GM23338 (cell line): ENCODE results near the gene TCP11X2. TPM values are rescaled to one million over a fixed set of nuclear protein-coding genes. Genes with fewer than 3 reads are reported as not detected.

Source experiments
- ATAC-seq: fragments of 200-7000 bp; cut with Tn5 transposase; 3 replicates; pipeline ENCODE4 v1.9.1; 2020
- DNase-seq: peaks from one replicate; pipeline ENCODE4 v3.0.0-alpha.2; 2015; ENCODE audit warnings: low spot score
- H2AFZ ChIP-seq: fragments of 200-600 bp; sonication (generic); 2 replicates; pipeline ENCODE4 v1.8.0; 2016; ENCODE audit warnings: antibody characterized with exemption, mild to moderate bottlenecking, moderate library complexity
- H3F3A ChIP-seq: fragments of 200-600 bp; sonication (generic); replicated peaks from 2 replicates; pipeline ENCODE4 v1.8.0; 2017; ENCODE audit warnings: antibody characterized with exemption, mixed run types, low read depth
- H3K27ac ChIP-seq: fragments of 200-600 bp; sonication (generic); 2 replicates; pipeline ENCODE4 v1.6.1; 2016; ENCODE audit warnings: low read depth
- H3K27me3 ChIP-seq: fragments of 200-600 bp; sonication (generic); 2 replicates; pipeline ENCODE4 v1.8.0; 2016; ENCODE audit warnings: mild to moderate bottlenecking, mixed run types, moderate library complexity; ENCODE audit not compliant: insufficient read depth
- H3K36me3 ChIP-seq: fragments of 200-600 bp; sonication (generic); 2 replicates; pipeline ENCODE4 v1.8.0; 2016; ENCODE audit warnings: mild to moderate bottlenecking; ENCODE audit not compliant: insufficient read depth
- H3K4me1 ChIP-seq: fragments of 200-600 bp; sonication (generic); 2 replicates; pipeline ENCODE4 v1.8.0; 2016; ENCODE audit warnings: mild to moderate bottlenecking, moderate library complexity; ENCODE audit not compliant: insufficient read depth
- H3K4me2 ChIP-seq: fragments of 200-600 bp; sonication (generic); 2 replicates; pipeline ENCODE4 v1.7.1; 2017; ENCODE audit warnings: mixed run types
- H3K4me3 ChIP-seq: fragments of 200-600 bp; sonication (generic); 2 replicates; pipeline ENCODE4 v1.6.1; 2016; ENCODE audit warnings: mixed run types
- H3K79me2 ChIP-seq: fragments of 200-600 bp; sonication (generic); replicated peaks from 2 replicates; pipeline ENCODE4 v1.8.0; 2017; ENCODE audit warnings: mild to moderate bottlenecking; ENCODE audit not compliant: insufficient read depth
- H3K9me2 ChIP-seq: fragments of 200-600 bp; sonication (generic); 2 replicates; pipeline ENCODE4 v1.8.0; 2017; ENCODE audit not compliant: insufficient read depth
- H4K20me1 ChIP-seq: fragments of 200-600 bp; sonication (generic); replicated peaks from 2 replicates; pipeline ENCODE4 v1.8.0; 2017; ENCODE audit warnings: mild to moderate bottlenecking; ENCODE audit not compliant: insufficient read depth
- H3K27ac Mint-ChIP-seq: 2 replicates; pipeline ENCODE4 v1.8.0; 2020; ENCODE audit warnings: inconsistent platforms, mild to moderate bottlenecking, moderate library complexity, mixed read lengths
- H3K27me3 Mint-ChIP-seq: 3 replicates; pipeline ENCODE4 v1.8.0; 2022; ENCODE audit warnings: low read depth, mild to moderate bottlenecking, moderate library complexity, mixed read lengths, inconsistent platforms; ENCODE audit not compliant: insufficient read depth, poor library complexity
- H3K36me3 Mint-ChIP-seq: 3 replicates; pipeline ENCODE4 v1.8.0; 2021; ENCODE audit warnings: low read depth, mild to moderate bottlenecking, inconsistent platforms, moderate library complexity, mixed read lengths
- H3K4me1 Mint-ChIP-seq: 3 replicates; pipeline ENCODE4 v1.8.0; 2020; ENCODE audit warnings: mild to moderate bottlenecking, inconsistent platforms, mixed read lengths
- H3K4me3 Mint-ChIP-seq: 3 replicates; pipeline ENCODE4 v1.8.0; 2021; ENCODE audit warnings: moderate library complexity, mild to moderate bottlenecking, inconsistent platforms, mixed read lengths
- H3K9me3 Mint-ChIP-seq: 3 replicates; pipeline ENCODE4 v1.8.0; 2020; ENCODE audit warnings: moderate library complexity, mild to moderate bottlenecking, inconsistent platforms, mixed read lengths
- EZH2 ChIP-seq: fragments of 200-600 bp; sonication (generic); IDR thresholded peaks from one replicate; pipeline ENCODE4 v1.8.0; 2017; ENCODE audit warnings: antibody characterized with exemption, mild to moderate bottlenecking, low read depth; ENCODE audit not compliant: unreplicated experiment
- EZH2phosphoT487 ChIP-seq: fragments of 200-600 bp; sonication (generic); IDR thresholded peaks from one replicate; pipeline ENCODE4 v1.8.1; 2018; ENCODE audit warnings: antibody characterized with exemption; ENCODE audit not compliant: unreplicated experiment
- POLR2AphosphoS5 ChIP-seq: IDR thresholded peaks from 2 replicates; pipeline ENCODE4 v1.6.1; 2016; ENCODE audit warnings: antibody characterized with exemption, low read depth
- ZNF114 ChIP-seq: fragments of 250-450 bp; sonication (Bioruptor Pico); IDR thresholded peaks from 2 replicates; pipeline ENCODE4 v1.5.0; 2020; ENCODE audit warnings: mild to moderate bottlenecking, moderate library complexity
- ZNF462 ChIP-seq: fragments of 250-450 bp; sonication (Bioruptor Pico); IDR thresholded peaks from 2 replicates; pipeline ENCODE4 v1.5.0; 2020; ENCODE audit warnings: mild to moderate bottlenecking, moderate library complexity
- polyA plus RNA-seq: library from polyadenylated mRNA; unstranded; fragments of >200 nt; fragmentation: Nextera tagmentation; extraction: Ambion mirVana; gene quantifications from 2 replicates; pipeline ENCODE4 v1.2.1, GENCODE V29; 2016
- total RNA-seq: library from RNA; depleted of rRNA; stranded (reverse); fragments of >200 nt; shearing (Covaris generic); gene quantifications from 2 replicates; pipeline ENCODE4 v1.2.3, GENCODE V29; 2014

Gene TCP11X2
- total and polyA plus RNA-seq, 2 experiments from 2014 or later: 0.81 to 1.6 TPM

GRCh38 chrX:102514536-102514935, 42.9 kb upstream of the TCP11X2 start (continued):
- TF ChIP-seq ZNF462 (no peak), ZNF114 (CRISPR knock-in tag) (no peak)

- H3K4me3 Mint-ChIP-seq: no peak overlapping the region
- H3K27ac Mint-ChIP-seq: no peak overlapping the region
- TF ChIP-seq ZNF462: no peak
- TF ChIP-seq ZNF114 (CRISPR knock-in tag): no peak
- TF ChIP-seq POLR2AphosphoS5: no peak
- TF ChIP-seq EZH2: no peak
- no peak for TF ChIP-seq EZH2phosphoT487
- H3K79me2 ChIP-seq: no peaks in the 10 kb centered on the region
- peaks cover 13% of the 10 kb centered on the region; the same call in 1 of the 3 replicates for H3K36me3 Mint-ChIP-seq
- H3K9me3 Mint-ChIP-seq: peaks cover 21% of the 10 kb centered on the region
- no peaks in the 10 kb centered on the region for H3K27me3 Mint-ChIP-seq
- no peaks in the 10 kb centered on the region for H3K9me2 ChIP-seq
- no peaks in the 10 kb centered on the region for H4K20me1 ChIP-seq
- no peak overlapping the region for H3K4me3 ChIP-seq
- DNase-seq (no peak), ATAC-seq (no peak)
- peaks cover 3% of the 10 kb centered on the region; the same call in 1 of the 3 replicates for H3K4me1 Mint-ChIP-seq
- no peak overlapping the region for H2AFZ ChIP-seq
- H3K4me2 ChIP-seq: no peak overlapping the region
- H3K36me3 ChIP-seq: no peaks in the 10 kb centered on the region
- H3K27me3 ChIP-seq: no peaks in the 10 kb centered on the region
- H3K4me1 ChIP-seq: no peaks in the 10 kb centered on the region
- no peak overlapping the region for H3K27ac ChIP-seq
- H3F3A ChIP-seq: no peaks in the 10 kb centered on the region
Observed at GRCh38 chrX:102498732-102499131, 27.1 kb upstream of the TCP11X2 start.
